ENCODE results near the gene SH2B3. TPM values are rescaled to one million over a fixed set of nuclear protein-coding genes. Genes with fewer than 3 reads are reported as not detected.

SH2B3 gene
- polyA plus RNA-seq, 4 donors: 14.6 to 18.0 (median 16.9) TPM

- DNase-seq (ENCODE audit: low read depth in 4 of 4, low spot score in 3 of 4): no peak
These were observed 20.8 kb downstream of the SH2B3 start for GRCh38 chr12:111426344-111427185.

- no peak for DNase-seq (ENCODE audit: low read depth in 4 of 4, low spot score in 3 of 4)
These were observed 21.8 kb downstream of the SH2B3 start for GRCh38 chr12:111427417-111428074.

- DNase-seq (ENCODE audit: low read depth in 4 of 4, low spot score in 3 of 4): no peak
These were observed 22.5 kb downstream of the SH2B3 start for GRCh38 chr12:111428081-111428727.

- DNase-seq (ENCODE audit: low read depth in 4 of 4, low spot score in 3 of 4): no peak
These were observed 23.0 kb downstream of the SH2B3 start for GRCh38 chr12:111428728-111429175.

- DNase-seq (ENCODE audit: low read depth in 4 of 4, low spot score in 3 of 4): no peak
These were observed 24.2 kb downstream of the SH2B3 start for GRCh38 chr12:111429828-111430432.

- no peak for DNase-seq (ENCODE audit: low read depth in 4 of 4, low spot score in 3 of 4)
These were observed 25.0 kb downstream of the SH2B3 start for GRCh38 chr12:111430433-111431353.

GRCh38 chr12:111431772-111432171 lies 26.0 kb downstream of the SH2B3 start:
- no peak for DNase-seq (ENCODE audit: low read depth in 4 of 4, low spot score in 3 of 4)

GRCh38 chr12:111434049-111434448 lies 28.3 kb downstream of the SH2B3 start:
- DNase-seq (ENCODE audit: low read depth in 4 of 4, low spot score in 3 of 4): no peak

- peak in 1 of 4 donors; percentile 33 for DNase-seq (ENCODE audit: low read depth in 4 of 4, low spot score in 3 of 4)
These were observed 29.1 kb downstream of the SH2B3 start for GRCh38 chr12:111434680-111435338.

- DNase-seq (ENCODE audit: low read depth in 4 of 4, low spot score in 3 of 4): no peak
These were observed 30.0 kb downstream of the SH2B3 start for GRCh38 chr12:111435661-111436201.

- DNase-seq (ENCODE audit: low read depth in 4 of 4, low spot score in 3 of 4): no peak
These were observed 30.5 kb downstream of the SH2B3 start for GRCh38 chr12:111436266-111436665.

- DNase-seq (ENCODE audit: low read depth in 4 of 4, low spot score in 3 of 4): no peak
These were observed 31.1 kb downstream of the SH2B3 start for GRCh38 chr12:111436811-111437210.

- no peak for DNase-seq (ENCODE audit: low read depth in 4 of 4, low spot score in 3 of 4)
These were observed 32.2 kb downstream of the SH2B3 start for GRCh38 chr12:111437816-111438454.

- no peak for DNase-seq (ENCODE audit: low read depth in 4 of 4, low spot score in 3 of 4)
These were observed 32.8 kb downstream of the SH2B3 start for GRCh38 chr12:111438481-111438880.

- DNase-seq (ENCODE audit: low read depth in 4 of 4, low spot score in 3 of 4): no peak
These were observed 34.0 kb downstream of the SH2B3 start for GRCh38 chr12:111439657-111440151.

- no peak for DNase-seq (ENCODE audit: low read depth in 4 of 4, low spot score in 3 of 4)
These were observed 34.4 kb downstream of the SH2B3 start for GRCh38 chr12:111440152-111440551.

- no peak for DNase-seq (ENCODE audit: low read depth in 4 of 4, low spot score in 3 of 4)
These were observed 34.9 kb downstream of the SH2B3 start for GRCh38 chr12:111440631-111441030.

GRCh38 chr12:111441107-111441928 lies 35.6 kb downstream of the SH2B3 start:
- no peak for DNase-seq (ENCODE audit: low read depth in 4 of 4, low spot score in 3 of 4)

Data from left renal pelvis (tissue), 4 donors.